ENCODE measurements around the gene SMCO3. TPM values are rescaled to one million over a fixed set of nuclear protein-coding genes. Genes with fewer than 3 reads are reported as not detected.

Gene SMCO3
- total and polyA plus RNA-seq, 2 of the 8 experiments (the other 6 are each of a cell fraction or from before 2014, with no cell fraction given) = not detected

GRCh38 chr12:14767617-14768016 lies 46.4 kb downstream of the SMCO3 start:
- Histone ChIP-seq H3K36me3 (ENCODE audit: control insufficient read depth in 2 of 4, insufficient read depth in 4 of 4, low read length in 3 of 4) (peaks cover 0 to 2% (median 0%) of the 10 kb centered on the region in 4 experiments; a peak in 1 of 8 replicates), H2BK5ac (ENCODE audit: low read depth, low read length) (no peak overlapping the region), H4K5ac (ENCODE audit: insufficient read length, low read depth, low read length) (no peak overlapping the region), H4K20me1 (replicated peaks in 1 of 2; ENCODE audit: control insufficient read depth in 1 of 2, insufficient read depth in 2 of 2, low read length in 2 of 2) (peaks cover 0 to 4% of the 10 kb centered on the region in 2 experiments), H3K4me2 (ENCODE audit: insufficient read depth in 1 of 2, low read depth in 2 of 2, low read length in 2 of 2) (peak overlapping the region; percentile 39 to 77; a peak in 3 of 4 replicates), H3K14ac (ENCODE audit: insufficient read length) (no peak overlapping the region), H3K27ac (ENCODE audit: low read depth, low read length) (no peak overlapping the region), H2AK5ac (ENCODE audit: low read depth, low read length) (no peak overlapping the region), H3K23ac (ENCODE audit: insufficient read length) (no peak overlapping the region), H3K4ac (replicated peaks; ENCODE audit: insufficient read length, low read depth, low read length) (no peak overlapping the region), H3K9me3 (ENCODE audit: insufficient read depth in 2 of 2, low read depth in 1 of 2, low read length in 1 of 2) (peaks cover 0 to 3% of the 10 kb centered on the region in 2 experiments; a peak in 1 of 4 replicates), H3K23me2 (ENCODE audit: low read depth, low read length) (no peaks in the 10 kb centered on the region; the same call in 1 of the 2 replicates), H2BK12ac (ENCODE audit: low read depth, low read length) (no peak overlapping the region), H2BK20ac (ENCODE audit: low read length) (no peak overlapping the region), H4K8ac (ENCODE audit: extremely low read depth, insufficient read depth, low read length) (no peak overlapping the region), H3K4me3 (ENCODE audit: extremely low read depth in 1 of 4, insufficient read depth in 2 of 4, low read depth in 3 of 4, low read length in 4 of 4) (peak overlapping the region in 1 of 4 experiments; percentile 84; a peak in 1 of 8 replicates), H3K79me2 (ENCODE audit: control insufficient read depth in 1 of 2, insufficient read depth in 2 of 2, low read length in 2 of 2) (peaks cover 0 to 39% of the 10 kb centered on the region in 2 experiments; a peak in 2 of 4 replicates), H4K91ac (replicated peaks; ENCODE audit: insufficient read length, low read length) (no peak overlapping the region), H2AFZ (ENCODE audit: low read length) (no peak overlapping the region), H3K4me1 (replicated peaks in 1 of 4; ENCODE audit: control insufficient read depth in 3 of 4, insufficient read depth in 4 of 4, low read length in 3 of 4) (no peaks in the 10 kb centered on the region; a peak in 2 of 7 replicates), H3K9ac (replicated peaks in 1 of 4; ENCODE audit: extremely low read depth in 1 of 4, low read depth in 3 of 4, low read length in 3 of 4) (no peak overlapping the region), H3K18ac (ENCODE audit: extremely low read depth, low read length) (no peak overlapping the region), H2BK15ac (ENCODE audit: low read length) (no peak overlapping the region), H3K79me1 (ENCODE audit: low read depth, low read length) (no peaks in the 10 kb centered on the region), H3K56ac (replicated peaks; ENCODE audit: insufficient read length, low read depth, low read length) (no peak overlapping the region), H2BK120ac (replicated peaks; ENCODE audit: low read depth, low read length) (no peak overlapping the region), H3K27me3 (replicated peaks in 1 of 4; ENCODE audit: control insufficient read depth in 3 of 4, extremely low read depth in 1 of 4, insufficient read depth in 3 of 4, low read length in 3 of 4) (no peaks in the 10 kb centered on the region)
- 83% methylated on average over 1 of the region's 1 CpG; no CpG with 5 or more reads in 1 of the 2 experiments for WGBS, 2 experiments (ENCODE audit: extremely low coverage in 1 of 2, insufficient coverage in 1 of 2, insufficient read length in 1 of 2, insufficient replicate concordance in 2 of 2, low coverage in 1 of 2, low lambda C conversion rate in 2 of 2, missing lambda C conversion rate in 1 of 2)
- CTCF ChIA-PET (ENCODE audit: partially characterized antibody) = interaction anchor here (0.6 to 1.6 kb wide), 3 partner anchors 12 to 16 kb away, joined by 3 to 4 read pairs (median 3); no protein-coding TSS in a partner anchor
- POLR2A ChIA-PET (ENCODE audit: partially characterized antibody) = interaction anchor here (0.6 to 2.1 kb wide), 5 partner anchors 21 to 101 kb away, joined by 3 to 5 read pairs (median 4); partner anchors contain the start of genes C12orf60 and WBP11
- DNase-seq (ENCODE audit: low read depth in 1 of 2, low spot score in 2 of 2) (no peak), FAIRE-seq (no peak)
- TF ChIP-seq JUND (IDR thresholded peaks at IDR 0.05; ENCODE audit: low read length) (no peak), GABPA (IDR thresholded peaks at IDR 0.05; ENCODE audit: borderline replicate concordance, insufficient read depth, low read length) (no peak), GTF2F1 (IDR thresholded peaks at IDR 0.05; ENCODE audit: borderline replicate concordance, low read depth, low read length) (no peak), CTBP2 (IDR thresholded peaks at IDR 0.05; ENCODE audit: borderline replicate concordance, insufficient read depth, insufficient read length, low read length) (no peak), POLR2AphosphoS5 (IDR thresholded peaks at IDR 0.05; ENCODE audit: low read depth, low read length) (peak; percentile 2; the same call in 1 of the 2 replicates), CBX8 (IDR thresholded peaks at IDR 0.05; ENCODE audit: borderline replicate concordance, low read depth, low read length) (no peak), BRCA1 (IDR thresholded peaks at IDR 0.05; ENCODE audit: low read depth, low read length) (no peak), ZNF274 (IDR thresholded peaks at IDR 0.05; ENCODE audit: borderline replicate concordance, extremely low read depth, low read length) (no peak), USF2 (IDR thresholded peaks at IDR 0.05; ENCODE audit: low read length) (no peak)

All from H1 (cell line).